HepG2 (cell line): Measurements from ENCODE around the gene REPIN1.

ENCODE experiments used
- ATF3 ChIP-seq: sonication (generic); formaldehyde crosslinking; IDR thresholded peaks from 2 replicates; pipeline ENCODE4 v1.4.0; 2020; ENCODE audit warnings: missing genetic modification reagents
- CTCF ChIP-seq: sonication (generic); formaldehyde crosslinking; IDR thresholded peaks from 2 replicates; pipeline ENCODE4 v1.5.0; 2020; ENCODE audit warnings: mild to moderate bottlenecking, missing genetic modification reagents, moderate library complexity
- TBL1XR1 ChIP-seq: fragments of 150-350 bp; IDR thresholded peaks from 2 replicates; pipeline ENCODE4 v1.6.1; 2014; ENCODE audit warnings: borderline replicate concordance, low read length; ENCODE audit not compliant: partially characterized antibody
- ZNF512B ChIP-seq: sonication (generic); formaldehyde crosslinking; IDR thresholded peaks from 2 replicates; pipeline ENCODE4 v1.5.1; 2020; ENCODE audit warnings: missing genetic modification reagents, mild to moderate bottlenecking, borderline replicate concordance
- ZNF530 ChIP-seq: sonication (generic); formaldehyde crosslinking; IDR thresholded peaks from 2 replicates; pipeline ENCODE4 v1.5.0; 2020; ENCODE audit warnings: low read depth, mild to moderate bottlenecking, missing genetic modification reagents
- ZNF598 ChIP-seq: sonication (generic); formaldehyde crosslinking; IDR thresholded peaks from 2 replicates; pipeline ENCODE4 v1.5.1; 2020; ENCODE audit warnings: mild to moderate bottlenecking, missing genetic modification reagents, borderline replicate concordance
- TF ChIP-seq, protein P1 (sequence below): sonication (generic); formaldehyde crosslinking; IDR thresholded peaks from 2 replicates; pipeline ENCODE4 v1.8.0; 2022; ENCODE audit warnings: mild to moderate bottlenecking, missing genetic modification reagents; ENCODE audit not compliant: insufficient replicate concordance

GRCh38 chr7:150411606-150412005 lies 43.0 kb downstream of the REPIN1 start:
- TF ChIP-seq ATF3 (CRISPR knock-in tag) = no peak
- no peak for TF ChIP-seq ZNF598 (CRISPR knock-in tag)
- no peak for TF ChIP-seq CTCF (CRISPR knock-in tag)
- TF ChIP-seq TBL1XR1 = no peak
- TF ChIP-seq, protein P1, sequence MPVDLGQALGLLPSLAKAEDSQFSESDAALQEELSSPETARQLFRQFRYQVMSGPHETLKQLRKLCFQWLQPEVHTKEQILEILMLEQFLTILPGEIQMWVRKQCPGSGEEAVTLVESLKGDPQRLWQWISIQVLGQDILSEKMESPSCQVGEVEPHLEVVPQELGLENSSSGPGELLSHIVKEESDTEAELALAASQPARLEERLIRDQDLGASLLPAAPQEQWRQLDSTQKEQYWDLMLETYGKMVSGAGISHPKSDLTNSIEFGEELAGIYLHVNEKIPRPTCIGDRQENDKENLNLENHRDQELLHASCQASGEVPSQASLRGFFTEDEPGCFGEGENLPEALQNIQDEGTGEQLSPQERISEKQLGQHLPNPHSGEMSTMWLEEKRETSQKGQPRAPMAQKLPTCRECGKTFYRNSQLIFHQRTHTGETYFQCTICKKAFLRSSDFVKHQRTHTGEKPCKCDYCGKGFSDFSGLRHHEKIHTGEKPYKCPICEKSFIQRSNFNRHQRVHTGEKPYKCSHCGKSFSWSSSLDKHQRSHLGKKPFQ (CRISPR knock-in tag) = no peak
- no peak for TF ChIP-seq ZNF530 (CRISPR knock-in tag)
- no peak for TF ChIP-seq ZNF512B (CRISPR knock-in tag)
